ENCODE measurements around the gene PLK5.
"Not testable (repeated sequence)": the region's sequence is repeated elsewhere in the genome, so short reads cannot be mapped to it uniquely, and the experiment has no call there.

The PLK5 gene

DNA sequence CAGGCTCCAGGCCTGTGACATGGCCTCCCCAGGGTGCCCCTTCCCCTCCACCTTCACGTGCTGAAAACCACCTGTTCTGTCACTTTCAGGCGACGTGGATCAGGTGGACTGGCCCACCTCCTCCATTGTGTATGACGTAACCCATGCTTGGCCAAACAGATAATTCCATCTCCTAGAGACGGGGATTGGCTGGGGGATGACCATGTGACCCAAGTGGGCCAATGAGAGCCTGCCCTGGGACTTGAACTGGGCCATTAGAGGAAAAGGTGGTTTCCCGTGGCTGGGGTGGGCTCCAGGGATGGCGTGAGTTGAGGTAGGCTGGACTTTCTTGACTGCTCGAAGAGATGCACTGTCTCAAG lies 7.5 kb upstream of the PLK5 start:
- TF ChIP-seq ISL1 (CRISPR knock-in tag; IDR thresholded peaks at IDR 0.05) = no peak
- no peak for TF ChIP-seq ZNF70 (CRISPR knock-in tag; IDR thresholded peaks at IDR 0.05)
- TF ChIP-seq ZFP30 (CRISPR knock-in tag; IDR thresholded peaks at IDR 0.05) = no peak
- no peak for TF ChIP-seq ZNF565 (CRISPR knock-in tag; conservative IDR thresholded peaks at IDR 0.05; ENCODE audit: low read depth)
- TF ChIP-seq OSR1 (CRISPR knock-in tag; IDR thresholded peaks at IDR 0.05) = no peak
- TF ChIP-seq RARB (CRISPR knock-in tag; IDR thresholded peaks at IDR 0.05) = no peak
- TF ChIP-seq BACH2 (CRISPR knock-in tag; IDR thresholded peaks at IDR 0.05; ENCODE audit: borderline replicate concordance) = no peak
- TF ChIP-seq POU6F1 (CRISPR knock-in tag; IDR thresholded peaks at IDR 0.05; ENCODE audit: borderline replicate concordance, low read depth) = no peak
- no peak for TF ChIP-seq TCF4 (CRISPR knock-in tag; IDR thresholded peaks at IDR 0.05; ENCODE audit: borderline replicate concordance)
- no peak for TF ChIP-seq GLIS3 (CRISPR knock-in tag; IDR thresholded peaks at IDR 0.05)
- TF ChIP-seq ZC3H10 (CRISPR knock-in tag; IDR thresholded peaks at IDR 0.05) = no peak
- TF ChIP-seq, protein P1, sequence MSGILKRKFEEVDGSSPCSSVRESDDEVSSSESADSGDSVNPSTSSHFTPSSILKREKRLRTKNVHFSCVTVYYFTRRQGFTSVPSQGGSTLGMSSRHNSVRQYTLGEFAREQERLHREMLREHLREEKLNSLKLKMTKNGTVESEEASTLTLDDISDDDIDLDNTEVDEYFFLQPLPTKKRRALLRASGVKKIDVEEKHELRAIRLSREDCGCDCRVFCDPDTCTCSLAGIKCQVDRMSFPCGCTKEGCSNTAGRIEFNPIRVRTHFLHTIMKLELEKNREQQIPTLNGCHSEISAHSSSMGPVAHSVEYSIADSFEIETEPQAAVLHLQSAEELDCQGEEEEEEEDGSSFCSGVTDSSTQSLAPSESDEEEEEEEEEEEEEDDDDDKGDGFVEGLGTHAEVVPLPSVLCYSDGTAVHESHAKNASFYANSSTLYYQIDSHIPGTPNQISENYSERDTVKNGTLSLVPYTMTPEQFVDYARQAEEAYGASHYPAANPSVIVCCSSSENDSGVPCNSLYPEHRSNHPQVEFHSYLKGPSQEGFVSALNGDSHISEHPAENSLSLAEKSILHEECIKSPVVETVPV (CRISPR knock-in tag; IDR thresholded peaks at IDR 0.05) = no peak
- no peak for TF ChIP-seq SNAI2 (CRISPR knock-in tag; IDR thresholded peaks at IDR 0.05)
- no peak for ATAC-seq

DNA sequence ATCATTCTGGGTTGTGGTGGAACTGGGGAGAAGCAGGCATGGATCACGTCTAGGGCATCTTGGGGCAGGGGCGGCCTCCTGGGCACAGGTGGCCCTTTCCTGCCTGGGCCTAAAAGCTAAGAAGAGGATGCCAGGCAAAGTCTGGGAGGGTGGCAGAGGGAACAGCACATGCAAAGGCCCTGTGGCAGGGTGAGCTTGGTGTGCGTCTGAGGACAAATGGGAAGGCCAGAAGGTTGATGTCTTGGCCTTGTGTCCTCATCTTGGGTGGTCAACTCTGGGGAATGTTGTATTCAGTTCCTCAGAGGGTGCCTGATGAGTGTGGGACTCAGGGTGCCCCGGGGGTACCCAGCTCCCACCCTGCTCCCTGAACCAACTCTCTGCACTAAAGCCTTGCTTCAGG lies 5.4 kb upstream of the PLK5 start:
- no peak for TF ChIP-seq ARNTL (CRISPR knock-in tag; IDR thresholded peaks at IDR 0.05; ENCODE audit: borderline replicate concordance, low read depth)
- TF ChIP-seq ZFP30 (CRISPR knock-in tag; IDR thresholded peaks at IDR 0.05) = no peak
- no peak for TF ChIP-seq OSR1 (CRISPR knock-in tag; IDR thresholded peaks at IDR 0.05)
- TF ChIP-seq ZNF70 (CRISPR knock-in tag; IDR thresholded peaks at IDR 0.05) = no peak
- TF ChIP-seq, protein P2, sequence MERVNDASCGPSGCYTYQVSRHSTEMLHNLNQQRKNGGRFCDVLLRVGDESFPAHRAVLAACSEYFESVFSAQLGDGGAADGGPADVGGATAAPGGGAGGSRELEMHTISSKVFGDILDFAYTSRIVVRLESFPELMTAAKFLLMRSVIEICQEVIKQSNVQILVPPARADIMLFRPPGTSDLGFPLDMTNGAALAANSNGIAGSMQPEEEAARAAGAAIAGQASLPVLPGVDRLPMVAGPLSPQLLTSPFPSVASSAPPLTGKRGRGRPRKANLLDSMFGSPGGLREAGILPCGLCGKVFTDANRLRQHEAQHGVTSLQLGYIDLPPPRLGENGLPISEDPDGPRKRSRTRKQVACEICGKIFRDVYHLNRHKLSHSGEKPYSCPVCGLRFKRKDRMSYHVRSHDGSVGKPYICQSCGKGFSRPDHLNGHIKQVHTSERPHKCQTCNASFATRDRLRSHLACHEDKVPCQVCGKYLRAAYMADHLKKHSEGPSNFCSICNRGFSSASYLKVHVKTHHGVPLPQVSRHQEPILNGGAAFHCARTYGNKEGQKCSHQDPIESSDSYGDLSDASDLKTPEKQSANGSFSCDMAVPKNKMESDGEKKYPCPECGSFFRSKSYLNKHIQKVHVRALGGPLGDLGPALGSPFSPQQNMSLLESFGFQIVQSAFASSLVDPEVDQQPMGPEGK (CRISPR knock-in tag; IDR thresholded peaks at IDR 0.05; ENCODE audit: borderline replicate concordance) = no peak
- TF ChIP-seq RARB (CRISPR knock-in tag; IDR thresholded peaks at IDR 0.05) = no peak
- no peak for TF ChIP-seq ESRRG (CRISPR knock-in tag; IDR thresholded peaks at IDR 0.05)
- TF ChIP-seq CSDC2 (CRISPR knock-in tag; IDR thresholded peaks at IDR 0.05) = no peak
- TF ChIP-seq ZNF565 (CRISPR knock-in tag; conservative IDR thresholded peaks at IDR 0.05; ENCODE audit: low read depth) = no peak
- no peak for TF ChIP-seq ZC3H10 (CRISPR knock-in tag; IDR thresholded peaks at IDR 0.05)
- TF ChIP-seq TCF4 (CRISPR knock-in tag; IDR thresholded peaks at IDR 0.05; ENCODE audit: borderline replicate concordance) = no peak
- no peak for TF ChIP-seq ZNF8 (CRISPR knock-in tag; IDR thresholded peaks at IDR 0.05)
- no peak for ATAC-seq

- ATAC-seq = not testable (repeated sequence)
These were observed 4.1 kb upstream of the PLK5 start for GRCh38 chr19:1519802-1520201.

DNA sequence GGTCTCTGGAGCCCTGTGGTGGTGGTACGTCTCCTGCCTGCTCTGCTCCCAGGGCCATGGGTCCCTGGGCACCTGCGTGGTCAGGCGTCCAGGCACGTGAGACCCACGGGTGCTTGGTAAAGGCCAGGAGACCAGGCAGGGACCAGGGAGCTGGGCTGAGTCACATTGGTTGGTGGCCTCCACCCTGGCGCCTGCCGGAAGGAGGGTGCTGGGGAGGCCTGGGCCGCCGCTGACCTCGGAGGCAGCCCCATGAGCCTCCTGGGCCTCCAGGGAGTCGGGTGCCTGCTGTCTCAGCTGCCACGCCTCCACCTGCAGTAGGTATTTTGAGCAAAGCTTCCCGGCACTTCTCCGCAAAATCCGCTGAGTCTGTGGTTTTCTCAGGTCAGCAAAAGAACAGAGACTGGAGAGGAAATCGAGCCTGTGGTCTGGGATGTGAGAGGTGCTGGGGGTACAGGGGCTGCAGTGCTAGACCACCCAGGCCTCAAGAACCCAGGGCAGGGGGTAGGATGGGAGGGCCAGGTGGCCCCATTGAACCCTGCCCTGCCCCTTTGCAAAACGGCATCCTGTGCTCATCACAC lies 3.6 kb upstream of the PLK5 start:
- TF ChIP-seq TOX (CRISPR knock-in tag; IDR thresholded peaks at IDR 0.05; ENCODE audit: borderline replicate concordance) (no peak), ZFP3 (CRISPR knock-in tag; IDR thresholded peaks at IDR 0.05) (no peak), ZNF565 (CRISPR knock-in tag; conservative IDR thresholded peaks at IDR 0.05; ENCODE audit: low read depth) (no peak), PPARA (CRISPR knock-in tag; IDR thresholded peaks at IDR 0.05; ENCODE audit: borderline replicate concordance) (no peak), ESRRG (CRISPR knock-in tag; IDR thresholded peaks at IDR 0.05) (no peak), SNAI2 (CRISPR knock-in tag; IDR thresholded peaks at IDR 0.05) (no peak), ARNTL (CRISPR knock-in tag; IDR thresholded peaks at IDR 0.05; ENCODE audit: borderline replicate concordance, low read depth) (no peak), POU6F1 (CRISPR knock-in tag; IDR thresholded peaks at IDR 0.05; ENCODE audit: borderline replicate concordance, low read depth) (no peak)
- TF ChIP-seq, protein P2 (CRISPR knock-in tag; IDR thresholded peaks at IDR 0.05; ENCODE audit: borderline replicate concordance) = no peak
- TF ChIP-seq, protein P3, sequence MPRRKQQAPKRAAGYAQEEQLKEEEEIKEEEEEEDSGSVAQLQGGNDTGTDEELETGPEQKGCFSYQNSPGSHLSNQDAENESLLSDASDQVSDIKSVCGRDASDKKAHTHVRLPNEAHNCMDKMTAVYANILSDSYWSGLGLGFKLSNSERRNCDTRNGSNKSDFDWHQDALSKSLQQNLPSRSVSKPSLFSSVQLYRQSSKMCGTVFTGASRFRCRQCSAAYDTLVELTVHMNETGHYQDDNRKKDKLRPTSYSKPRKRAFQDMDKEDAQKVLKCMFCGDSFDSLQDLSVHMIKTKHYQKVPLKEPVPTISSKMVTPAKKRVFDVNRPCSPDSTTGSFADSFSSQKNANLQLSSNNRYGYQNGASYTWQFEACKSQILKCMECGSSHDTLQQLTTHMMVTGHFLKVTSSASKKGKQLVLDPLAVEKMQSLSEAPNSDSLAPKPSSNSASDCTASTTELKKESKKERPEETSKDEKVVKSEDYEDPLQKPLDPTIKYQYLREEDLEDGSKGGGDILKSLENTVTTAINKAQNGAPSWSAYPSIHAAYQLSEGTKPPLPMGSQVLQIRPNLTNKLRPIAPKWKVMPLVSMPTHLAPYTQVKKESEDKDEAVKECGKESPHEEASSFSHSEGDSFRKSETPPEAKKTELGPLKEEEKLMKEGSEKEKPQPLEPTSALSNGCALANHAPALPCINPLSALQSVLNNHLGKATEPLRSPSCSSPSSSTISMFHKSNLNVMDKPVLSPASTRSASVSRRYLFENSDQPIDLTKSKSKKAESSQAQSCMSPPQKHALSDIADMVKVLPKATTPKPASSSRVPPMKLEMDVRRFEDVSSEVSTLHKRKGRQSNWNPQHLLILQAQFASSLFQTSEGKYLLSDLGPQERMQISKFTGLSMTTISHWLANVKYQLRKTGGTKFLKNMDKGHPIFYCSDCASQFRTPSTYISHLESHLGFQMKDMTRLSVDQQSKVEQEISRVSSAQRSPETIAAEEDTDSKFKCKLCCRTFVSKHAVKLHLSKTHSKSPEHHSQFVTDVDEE (CRISPR knock-in tag; IDR thresholded peaks at IDR 0.05) = no peak
- TF ChIP-seq, protein P1 (CRISPR knock-in tag; IDR thresholded peaks at IDR 0.05) = no peak
- ATAC-seq = no peak

All from SK-N-SH treated with all-trans-retinoic acid at 6 μM for 48 hours (cell line).